Thyroid gland (tissue), 4 donors: ENCODE data around the gene LANCL1.

Experiments
- CTCF ChIP-seq, 6 experiments: fragments of 200-600 bp in 3 of 6; fragments of 450-650 bp in 3 of 6; sonication (generic) in 3 of 6; IDR thresholded peaks; one replicate each; pipeline ENCODE4 v1.5.1; 2016 to 2019; ENCODE audit warnings: antibody characterized with exemption in 6 of 6, mild to moderate bottlenecking in 2 of 6, inconsistent platforms in 1 of 6, moderate library complexity in 1 of 6
- POLR2A ChIP-seq, 2 donors: fragments of 450-650 bp; IDR thresholded peaks; one replicate each; pipeline ENCODE4 v1.6.1; 2017; ENCODE audit warnings: antibody characterized with exemption in 2 of 2, mild to moderate bottlenecking in 2 of 2, moderate library complexity in 1 of 2

- TF ChIP-seq CTCF (IDR thresholded peaks at IDR 0.05) (no peak), POLR2A (IDR thresholded peaks at IDR 0.05) (no peak)
Observed at GRCh38 chr2:210440206-210440605, 36.4 kb downstream of the LANCL1 start.
